Measurements from ENCODE around the gene CANT1. TPM values are rescaled to one million over a fixed set of nuclear protein-coding genes. Genes with fewer than 3 reads are reported as not detected.

CANT1 gene
- total and polyA plus RNA-seq, 2 of the 13 experiments (the other 11 are each of a cell fraction or from before 2014, with no cell fraction given), result 34.1 to 42.1 TPM

DNA sequence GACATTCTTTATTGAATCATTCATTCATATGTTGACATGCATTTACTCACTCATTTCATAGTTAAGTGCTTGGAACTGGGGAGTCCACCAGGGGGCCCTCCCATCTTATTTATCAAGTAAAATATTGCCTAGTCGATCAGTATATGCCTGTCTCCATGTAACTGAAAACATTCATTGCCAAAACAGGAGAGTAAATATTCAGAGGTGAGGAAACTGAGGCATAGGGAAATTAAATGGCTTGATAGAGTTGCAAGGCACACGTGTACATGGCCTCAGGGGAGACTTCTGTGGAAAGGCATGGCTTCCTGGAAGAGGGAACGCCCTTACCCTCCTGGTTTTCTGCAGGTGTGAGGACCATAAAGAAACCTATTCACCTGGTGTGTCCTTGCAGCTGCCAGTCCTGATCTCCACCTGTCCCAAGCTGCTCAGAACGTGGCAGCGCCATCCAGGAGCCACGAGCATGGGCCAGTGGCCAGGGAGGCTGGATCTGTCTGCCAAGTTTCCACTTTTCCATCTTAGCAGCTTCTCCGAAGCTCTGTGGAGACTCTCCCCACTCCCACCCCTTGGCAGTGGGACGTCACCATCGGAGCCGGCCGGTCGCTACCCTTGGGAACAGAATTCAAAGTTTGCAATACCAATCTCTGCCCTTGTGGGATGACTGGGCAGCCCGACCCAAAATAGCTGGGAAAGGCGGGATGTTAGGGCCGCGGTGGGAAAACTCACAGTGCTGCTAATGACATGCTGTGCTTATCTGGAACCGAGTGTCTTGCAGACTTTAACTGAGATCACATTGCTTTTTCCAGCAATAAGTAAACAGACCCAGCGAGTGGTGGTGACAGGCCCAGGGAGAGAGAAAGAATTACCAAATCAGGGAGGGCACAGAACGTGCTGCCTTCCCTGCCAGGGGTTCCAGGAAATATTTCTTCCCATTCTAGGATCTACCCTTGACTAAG is 10.3 kb upstream of the CANT1 start:
- WGBS (ENCODE audit: low lambda C conversion rate), result 21% methylated on average over 18 of the region's 19 CpGs
- intact Hi-C loops (cut with micrococcal nuclease; ENCODE audit: unreplicated experiment), result loop anchor here (1.0 to 5.0 kb wide), 3 partner anchors 7 to 57 kb away; no protein-coding TSS in a partner anchor
- POLR2A ChIA-PET, result interaction anchor here (0.8 to 1.9 kb wide), 6 partner anchors 8 to 55 kb away, joined by 3 to 8 read pairs (median 4); partner anchors contain the start of genes CANT1 and ENGASE
- TF ChIP-seq ZNF546 (CRISPR knock-in tag; conservative IDR thresholded peaks at IDR 0.05) (no peak), SRY (CRISPR knock-in tag; IDR thresholded peaks at IDR 0.05) (no peak), SP2 (CRISPR knock-in tag; IDR thresholded peaks at IDR 0.05) (no peak), ZNF629 (CRISPR knock-in tag; conservative IDR thresholded peaks at IDR 0.05) (no peak)
- TF ChIP-seq, protein P1, sequence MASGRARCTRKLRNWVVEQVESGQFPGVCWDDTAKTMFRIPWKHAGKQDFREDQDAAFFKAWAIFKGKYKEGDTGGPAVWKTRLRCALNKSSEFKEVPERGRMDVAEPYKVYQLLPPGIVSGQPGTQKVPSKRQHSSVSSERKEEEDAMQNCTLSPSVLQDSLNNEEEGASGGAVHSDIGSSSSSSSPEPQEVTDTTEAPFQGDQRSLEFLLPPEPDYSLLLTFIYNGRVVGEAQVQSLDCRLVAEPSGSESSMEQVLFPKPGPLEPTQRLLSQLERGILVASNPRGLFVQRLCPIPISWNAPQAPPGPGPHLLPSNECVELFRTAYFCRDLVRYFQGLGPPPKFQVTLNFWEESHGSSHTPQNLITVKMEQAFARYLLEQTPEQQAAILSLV (CRISPR knock-in tag; IDR thresholded peaks at IDR 0.05; ENCODE audit: borderline replicate concordance), result no peak
- TF ChIP-seq, protein P2, sequence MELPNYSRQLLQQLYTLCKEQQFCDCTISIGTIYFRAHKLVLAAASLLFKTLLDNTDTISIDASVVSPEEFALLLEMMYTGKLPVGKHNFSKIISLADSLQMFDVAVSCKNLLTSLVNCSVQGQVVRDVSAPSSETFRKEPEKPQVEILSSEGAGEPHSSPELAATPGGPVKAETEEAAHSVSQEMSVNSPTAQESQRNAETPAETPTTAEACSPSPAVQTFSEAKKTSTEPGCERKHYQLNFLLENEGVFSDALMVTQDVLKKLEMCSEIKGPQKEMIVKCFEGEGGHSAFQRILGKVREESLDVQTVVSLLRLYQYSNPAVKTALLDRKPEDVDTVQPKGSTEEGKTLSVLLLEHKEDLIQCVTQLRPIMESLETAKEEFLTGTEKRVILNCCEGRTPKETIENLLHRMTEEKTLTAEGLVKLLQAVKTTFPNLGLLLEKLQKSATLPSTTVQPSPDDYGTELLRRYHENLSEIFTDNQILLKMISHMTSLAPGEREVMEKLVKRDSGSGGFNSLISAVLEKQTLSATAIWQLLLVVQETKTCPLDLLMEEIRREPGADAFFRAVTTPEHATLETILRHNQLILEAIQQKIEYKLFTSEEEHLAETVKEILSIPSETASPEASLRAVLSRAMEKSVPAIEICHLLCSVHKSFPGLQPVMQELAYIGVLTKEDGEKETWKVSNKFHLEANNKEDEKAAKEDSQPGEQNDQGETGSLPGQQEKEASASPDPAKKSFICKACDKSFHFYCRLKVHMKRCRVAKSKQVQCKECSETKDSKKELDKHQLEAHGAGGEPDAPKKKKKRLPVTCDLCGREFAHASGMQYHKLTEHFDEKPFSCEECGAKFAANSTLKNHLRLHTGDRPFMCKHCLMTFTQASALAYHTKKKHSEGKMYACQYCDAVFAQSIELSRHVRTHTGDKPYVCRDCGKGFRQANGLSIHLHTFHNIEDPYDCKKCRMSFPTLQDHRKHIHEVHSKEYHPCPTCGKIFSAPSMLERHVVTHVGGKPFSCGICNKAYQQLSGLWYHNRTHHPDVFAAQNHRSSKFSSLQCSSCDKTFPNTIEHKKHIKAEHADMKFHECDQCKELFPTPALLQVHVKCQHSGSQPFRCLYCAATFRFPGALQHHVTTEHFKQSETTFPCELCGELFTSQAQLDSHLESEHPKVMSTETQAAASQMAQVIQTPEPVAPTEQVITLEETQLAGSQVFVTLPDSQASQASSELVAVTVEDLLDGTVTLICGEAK (IDR thresholded peaks at IDR 0.05), result no peak
- TF ChIP-seq, protein P2 (CRISPR knock-in tag; IDR thresholded peaks at IDR 0.05), result no peak
- TF ChIP-seq, protein P3, sequence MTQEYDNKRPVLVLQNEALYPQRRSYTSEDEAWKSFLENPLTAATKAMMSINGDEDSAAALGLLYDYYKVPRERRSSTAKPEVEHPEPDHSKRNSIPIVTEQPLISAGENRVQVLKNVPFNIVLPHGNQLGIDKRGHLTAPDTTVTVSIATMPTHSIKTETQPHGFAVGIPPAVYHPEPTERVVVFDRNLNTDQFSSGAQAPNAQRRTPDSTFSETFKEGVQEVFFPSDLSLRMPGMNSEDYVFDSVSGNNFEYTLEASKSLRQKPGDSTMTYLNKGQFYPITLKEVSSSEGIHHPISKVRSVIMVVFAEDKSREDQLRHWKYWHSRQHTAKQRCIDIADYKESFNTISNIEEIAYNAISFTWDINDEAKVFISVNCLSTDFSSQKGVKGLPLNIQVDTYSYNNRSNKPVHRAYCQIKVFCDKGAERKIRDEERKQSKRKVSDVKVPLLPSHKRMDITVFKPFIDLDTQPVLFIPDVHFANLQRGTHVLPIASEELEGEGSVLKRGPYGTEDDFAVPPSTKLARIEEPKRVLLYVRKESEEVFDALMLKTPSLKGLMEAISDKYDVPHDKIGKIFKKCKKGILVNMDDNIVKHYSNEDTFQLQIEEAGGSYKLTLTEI (CRISPR knock-in tag; conservative IDR thresholded peaks at IDR 0.05), result no peak
- TF ChIP-seq, protein P4, sequence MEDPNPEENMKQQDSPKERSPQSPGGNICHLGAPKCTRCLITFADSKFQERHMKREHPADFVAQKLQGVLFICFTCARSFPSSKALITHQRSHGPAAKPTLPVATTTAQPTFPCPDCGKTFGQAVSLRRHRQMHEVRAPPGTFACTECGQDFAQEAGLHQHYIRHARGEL (CRISPR knock-in tag; IDR thresholded peaks at IDR 0.05), result no peak

More for the DNA sequence above, 10.3 kb upstream of the CANT1 start:
- Histone ChIP-seq H3K36me3 (replicated peaks in 1 of 2; ENCODE audit: control insufficient read depth in 1 of 2, insufficient read depth in 2 of 2, low read length in 2 of 2) (no peaks in the 10 kb centered on the region), H2AFZ (ENCODE audit: low read length) (no peak overlapping the region), H3K4me3 (replicated peaks in 1 of 3; ENCODE audit: insufficient read depth in 1 of 3, low read depth in 2 of 3, low read length in 3 of 3) (peak overlapping the region in 1 of 3 experiments; percentile 1; a peak in 1 of 6 replicates), H3K79me2 (ENCODE audit: insufficient read depth, low read length) (no peaks in the 10 kb centered on the region), H3K27me3 (ENCODE audit: control insufficient read depth in 1 of 2, insufficient read depth in 2 of 2, low read length in 2 of 2) (no peaks in the 10 kb centered on the region), H3K9ac (ENCODE audit: insufficient read depth, low read depth, low read length) (no peak overlapping the region), H3K4me2 (ENCODE audit: low read depth, low read length) (peak overlapping the region; percentile 47), H3K27ac (ENCODE audit: extremely low read length, insufficient read depth, low read length) (no peak overlapping the region), H3K9me3 (ENCODE audit: low read length) (peaks cover 12% of the 10 kb centered on the region; the same call in 1 of the 2 replicates), H3K4me1 (ENCODE audit: insufficient read depth, low read length) (peaks cover 41% of the 10 kb centered on the region), H4K20me1 (ENCODE audit: insufficient read depth, low read length) (no peaks in the 10 kb centered on the region)
- FAIRE-seq, result peak; percentile 66
- peak; percentile 66 for ATAC-seq
- BruUV-seq (replicated peaks), result no TSS peak
- in situ Hi-C loops (cut with HindIII; ENCODE audit: extremely low pct_ligation_motif_present, low pct_unique_long_range_greater_than_20kb), result no loop called here
- peak; percentile 79 for DNase-seq (ENCODE audit: low spot score)
- CTCF ChIA-PET (ENCODE audit: low intra/inter-chr PET ratio, low total read pairs), result interaction anchor here (1.0 to 4.9 kb wide), 5 partner anchors 19 to 371 kb away, joined by 3 to 71 read pairs (median 6); no protein-coding TSS in a partner anchor
